MM.1S (cell line): Measurements from ENCODE around the gene MIGA1.

ENCODE experiments used
- CTCF ChIP-seq: fragments of 300-600 bp; sonication (generic); IDR thresholded peaks from 2 replicates; pipeline ENCODE4 v1.5.1; 2016; ENCODE audit warnings: antibody characterized with exemption, low read length, mixed read lengths
- EZH2 ChIP-seq: fragments of 300-600 bp; sonication (generic); optimal IDR thresholded peaks from 2 replicates; pipeline ENCODE3; 2017; ENCODE audit warnings: low read depth, mild to moderate bottlenecking, antibody characterized with exemption, low read length, mixed read lengths

- no peak for TF ChIP-seq CTCF
- no peak for TF ChIP-seq EZH2
Observed at GRCh38 chr1:77859248-77859647, 79.8 kb downstream of the MIGA1 start.
